HG02763 (cell line): ENCODE measurements around the gene CACNG8.
"Not testable (repeated sequence)": the region's sequence is repeated elsewhere in the genome, so short reads cannot be mapped to it uniquely, and the experiment has no call there.

Experiments used
- ATAC-seq: cut with Tn5 transposase; IDR thresholded peaks from one replicate; pipeline ENCODE4 v1.9.1; 2021; ENCODE audit warnings: mild to moderate bottlenecking, moderate library complexity; ENCODE audit not compliant: unreplicated experiment

Gene CACNG8

GRCh38 chr19:54030895-54031586 is 68.3 kb downstream of the CACNG8 start:
- no peak for ATAC-seq

DNA sequence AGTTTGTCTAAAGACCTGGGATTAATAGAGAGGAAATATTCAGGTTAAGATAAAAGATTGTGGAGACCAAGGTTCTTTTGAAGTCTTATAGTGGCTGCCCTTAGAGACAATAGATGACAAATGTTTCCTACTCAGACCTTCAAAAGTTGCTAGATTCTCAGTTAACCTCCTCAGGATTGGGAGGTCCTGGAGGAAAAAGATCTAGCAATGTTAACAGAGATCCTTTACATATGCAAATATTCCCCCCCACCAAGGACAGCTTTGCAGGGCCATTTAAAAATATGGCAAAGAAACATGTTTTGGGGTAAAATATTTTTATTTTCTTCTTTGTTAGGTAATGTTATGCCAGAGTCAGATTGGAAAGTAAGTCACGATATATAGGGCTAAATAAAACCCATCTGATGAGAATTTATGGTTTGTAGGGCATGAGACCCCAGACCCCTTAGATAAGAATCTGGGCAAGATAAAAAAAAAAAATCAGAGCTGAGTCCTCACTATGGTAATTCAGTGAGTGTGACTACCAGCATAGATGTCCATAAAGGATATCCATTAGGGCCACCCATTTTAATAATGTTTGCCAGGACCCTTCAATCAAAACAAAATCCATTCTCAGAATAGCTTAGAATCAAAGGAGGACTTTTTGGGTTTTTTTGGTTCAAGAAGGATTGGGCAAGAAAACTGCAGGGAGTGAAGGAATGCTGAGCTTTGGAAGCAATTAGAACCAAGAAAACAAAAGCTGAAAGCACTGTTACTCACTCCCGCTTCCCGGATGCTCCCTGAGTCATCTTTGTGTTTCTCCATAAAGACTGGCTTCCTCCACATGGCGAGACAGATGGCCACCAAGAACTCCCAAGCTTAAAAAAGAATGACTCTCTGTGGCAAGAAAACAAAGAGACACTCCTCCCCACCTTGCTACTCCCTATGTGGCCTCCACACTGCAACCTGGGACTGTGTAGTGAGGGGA is 72.8 kb downstream of the CACNG8 start:
- no peak for ATAC-seq

DNA sequence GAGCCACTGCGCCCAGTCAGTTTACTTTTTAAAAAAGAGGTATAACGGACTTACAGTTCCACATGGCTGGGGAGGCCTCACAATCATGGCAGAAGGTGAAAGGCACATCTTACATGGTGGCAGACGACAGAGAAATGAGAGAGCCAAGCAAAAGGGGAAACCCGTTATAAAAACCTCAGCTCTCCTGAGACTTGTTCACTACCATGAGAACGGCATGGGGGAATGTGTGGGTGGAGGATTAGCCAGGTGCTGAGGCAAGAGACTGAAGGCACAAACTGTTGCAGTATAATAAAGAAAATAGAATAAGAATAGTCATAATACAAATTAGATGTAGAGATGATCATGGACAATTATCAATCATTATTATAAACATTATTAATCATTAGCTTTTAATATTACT is 73.8 kb downstream of the CACNG8 start:
- ATAC-seq, result not testable (repeated sequence)
